H4 (cell line): ENCODE measurements around the gene MTARC2. TPM values are rescaled to one million over a fixed set of nuclear protein-coding genes. Genes with fewer than 3 reads are reported as not detected.
A peak's percentile ranks its signal among the peaks of the same experiment; 100 is the strongest.

Experiments
- DNase-seq: peaks from one replicate; pipeline ENCODE4 v3.0.0-alpha.2; 2015; ENCODE audit warnings: low spot score
- total RNA-seq: library from RNA; depleted of rRNA; stranded (reverse); fragments of >200 nt; shearing (Covaris generic); gene quantifications from 2 replicates; pipeline ENCODE4 v1.2.3, GENCODE V29; 2014

Gene MTARC2
- total RNA-seq, 1 experiment from 2014 or later, result 0.41 TPM

DNA sequence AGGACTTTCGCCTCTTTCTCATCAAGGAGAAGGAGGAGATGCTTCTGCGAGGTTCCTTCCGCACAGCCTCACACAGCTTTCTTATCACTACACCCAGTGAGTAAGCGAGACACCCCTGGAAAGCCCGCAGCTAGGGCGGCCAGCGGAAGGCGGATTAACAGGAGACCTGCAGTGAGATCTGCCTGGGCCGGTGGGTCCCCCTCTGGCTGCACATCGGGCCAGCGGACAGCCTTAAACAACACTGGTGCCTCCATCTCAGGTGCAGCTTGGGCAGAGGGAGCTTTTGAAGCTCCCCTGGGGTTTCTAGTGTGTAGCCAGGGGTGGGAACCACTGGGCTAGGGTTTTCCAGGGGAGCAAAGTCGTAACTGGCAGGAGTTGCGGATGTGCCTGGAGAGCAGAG, 21.1 kb downstream of the MTARC2 start:
- DNase-seq, result no peak

DNA sequence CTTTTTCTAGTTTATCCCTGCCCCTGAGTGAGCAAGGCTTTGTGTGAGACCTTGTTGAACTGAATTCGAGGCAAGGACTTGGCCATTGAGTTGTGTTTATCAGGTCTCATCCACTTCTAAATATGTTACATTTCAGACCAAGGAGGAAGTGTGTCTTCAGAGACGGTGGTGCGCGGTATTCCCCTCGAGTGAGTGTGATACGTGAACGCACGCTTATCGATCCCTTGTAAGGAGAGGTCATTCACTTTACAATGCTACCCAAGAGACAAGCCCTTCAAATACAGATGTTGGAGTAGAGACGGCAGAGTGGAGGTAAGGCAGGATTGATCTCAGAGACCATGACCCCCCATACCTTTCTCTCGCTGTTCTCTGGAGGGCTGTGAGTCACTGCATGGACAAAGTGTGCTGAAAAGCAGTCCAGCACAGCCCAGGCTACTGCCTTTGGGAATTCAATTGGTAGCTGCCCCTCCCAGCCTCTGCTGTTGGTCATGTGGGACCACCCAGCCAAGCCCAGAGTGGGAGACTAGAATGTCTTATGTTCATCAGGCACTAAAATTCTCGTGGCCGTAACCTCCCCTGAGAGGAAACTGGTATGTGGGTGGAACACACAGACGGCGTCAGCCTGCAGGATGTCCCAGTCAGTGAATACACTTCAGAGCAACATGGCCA, 22.3 kb downstream of the MTARC2 start:
- DNase-seq, result no peak

DNA sequence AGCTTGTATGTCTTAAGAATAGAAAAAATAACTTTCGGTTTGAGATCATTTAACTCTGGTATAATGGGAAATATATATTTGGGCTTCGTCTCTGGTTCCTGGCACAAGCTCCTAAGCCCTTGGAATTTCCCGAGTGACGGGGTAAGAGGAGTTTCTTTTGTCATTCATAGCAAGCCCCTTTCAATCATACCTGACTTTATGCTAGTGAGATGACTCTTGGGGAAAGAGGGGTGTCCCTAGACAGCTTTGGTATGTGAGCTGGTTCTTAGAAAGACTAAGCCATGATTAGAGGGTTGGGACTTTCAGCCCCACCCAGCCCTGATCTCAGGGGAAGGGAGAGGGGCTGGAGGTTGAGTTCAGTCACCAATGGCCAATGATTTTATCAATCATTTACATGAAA, 24.7 kb downstream of the MTARC2 start:
- DNase-seq, result no peak

DNA sequence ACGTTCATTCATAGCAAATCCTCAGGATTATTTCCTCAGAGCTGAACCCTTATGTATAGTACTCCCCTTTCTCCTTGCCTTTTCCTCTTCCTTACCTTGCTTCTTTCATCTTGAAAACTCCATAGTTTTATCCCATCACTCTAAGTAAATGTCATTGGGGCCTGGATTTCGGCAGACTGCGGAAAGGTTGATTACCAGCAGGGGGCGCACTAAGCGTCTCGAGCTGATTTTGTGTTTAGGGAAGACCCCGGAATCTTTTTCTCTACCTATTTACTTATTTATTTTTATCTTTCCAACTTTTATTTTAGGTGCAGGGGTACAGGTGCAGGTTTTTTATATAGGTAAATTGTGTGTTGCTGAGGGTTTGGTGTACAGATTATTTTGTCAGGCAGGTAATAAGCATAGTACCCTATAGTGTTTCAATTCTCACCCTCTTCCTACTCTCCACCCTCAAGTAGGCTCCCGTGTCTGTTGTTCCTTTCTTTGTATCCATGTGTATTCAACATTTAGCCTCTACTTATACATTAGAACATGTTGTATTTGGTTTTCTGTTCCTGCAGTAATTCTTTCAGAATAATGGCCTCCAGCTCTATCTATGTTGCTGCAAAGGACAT, 27.2 kb downstream of the MTARC2 start:
- DNase-seq, result no peak

- no peak for DNase-seq
Observed at GRCh38 chr1:220776254-220776653, 28.1 kb downstream of the MTARC2 start.

DNA sequence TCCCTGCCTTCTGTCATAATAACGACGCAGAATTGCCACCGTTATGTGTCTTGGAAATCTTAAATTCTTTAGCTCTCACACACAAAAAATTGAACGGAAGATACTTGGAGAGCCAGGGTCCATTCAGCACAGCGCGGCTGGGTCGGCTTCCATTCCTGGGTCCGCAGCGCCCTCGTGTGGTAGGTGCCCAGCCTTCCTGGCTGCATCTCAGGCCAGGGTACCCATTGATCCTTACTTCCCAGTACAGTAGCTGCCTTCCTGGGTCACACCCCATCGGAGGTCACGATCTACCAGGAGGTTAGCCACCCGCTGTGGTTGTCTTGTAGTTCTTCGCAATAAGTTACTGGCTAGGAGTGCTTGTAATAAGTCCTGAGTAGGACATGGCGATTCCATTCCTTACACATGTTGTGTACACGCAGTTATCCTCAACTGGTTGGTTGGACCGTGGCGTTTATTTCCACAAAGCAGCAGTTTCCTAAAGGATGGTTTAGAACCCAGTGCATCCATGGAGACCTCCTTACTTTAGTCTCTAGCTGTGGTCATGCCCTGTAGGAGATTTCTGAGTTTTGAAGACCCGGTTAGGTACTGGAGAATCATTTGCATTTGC, 28.7 kb downstream of the MTARC2 start:
- DNase-seq, result peak; percentile 62

GRCh38 chr1:220783453-220783852, 35.3 kb downstream of the MTARC2 start:
- no peak for DNase-seq

GRCh38 chr1:220784751-220785150, 36.6 kb downstream of the MTARC2 start:
- no peak for DNase-seq

GRCh38 chr1:220785166-220786056, 37.3 kb downstream of the MTARC2 start:
- no peak for DNase-seq

- no peak for DNase-seq
Observed at GRCh38 chr1:220786057-220786336, 37.9 kb downstream of the MTARC2 start.

DNA sequence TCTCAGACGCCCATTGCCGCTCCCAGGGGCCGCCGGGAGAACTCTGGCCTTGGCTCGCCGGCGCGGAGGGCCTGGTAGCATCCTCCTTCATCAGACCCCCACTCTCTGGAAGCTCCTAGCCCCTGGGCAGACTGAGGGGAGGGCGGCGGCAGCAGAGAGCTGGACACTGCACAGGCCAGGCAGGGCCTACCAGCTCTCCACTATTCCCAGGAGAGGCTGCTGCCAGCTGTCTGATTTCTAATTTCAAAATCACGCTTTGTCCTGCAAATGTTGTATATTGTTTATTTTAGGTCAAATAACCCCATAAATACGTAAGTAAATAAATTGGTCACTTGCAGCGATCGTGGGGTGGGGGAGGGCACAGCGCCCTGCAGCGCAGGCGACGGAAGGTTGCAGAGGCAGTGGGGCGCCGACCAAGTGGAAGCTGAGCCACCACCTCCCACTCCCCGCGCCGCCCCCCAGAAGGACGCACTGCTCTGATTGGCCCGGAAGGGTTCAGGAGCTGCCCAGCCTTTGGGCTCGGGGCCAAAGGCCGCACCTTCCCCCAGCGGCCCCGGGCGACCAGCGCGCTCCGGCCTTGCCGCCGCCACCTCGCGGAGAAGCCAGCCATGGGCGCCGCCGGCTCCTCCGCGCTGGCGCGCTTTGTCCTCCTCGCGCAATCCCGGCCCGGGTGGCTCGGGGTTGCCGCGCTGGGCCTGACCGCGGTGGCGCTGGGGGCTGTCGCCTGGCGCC, 38.4 kb downstream of the MTARC2 start, which contains the start of gene MTARC1:
MTARC1 (plus strand) TSS at position 577 of the 732 bp plus-strand sequence; CDS start at position 609, 32 bp downstream.
- no peak for DNase-seq

- DNase-seq, result no peak
Observed at GRCh38 chr1:220787069-220787619, 39.0 kb downstream of the MTARC2 start.

DNA sequence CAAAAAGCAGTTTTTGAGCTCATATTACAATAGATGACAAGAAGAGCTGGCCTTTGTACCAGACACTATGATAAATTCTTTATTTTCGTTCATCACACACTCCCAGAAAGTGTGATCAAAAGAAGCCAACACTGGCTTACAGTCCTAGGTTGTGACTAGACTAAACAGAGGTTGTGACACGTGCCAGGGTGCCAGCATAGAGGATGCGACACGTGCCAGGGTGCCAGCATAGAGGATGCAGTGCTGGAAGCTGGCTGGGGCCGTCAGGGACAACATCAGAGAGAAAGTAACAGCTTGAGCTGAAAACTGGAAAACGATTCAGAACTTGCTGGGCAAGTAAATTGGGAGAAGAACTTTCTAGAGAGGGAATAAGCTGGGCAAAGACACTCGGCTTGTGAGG, 40.8 kb downstream of the MTARC2 start:
- DNase-seq, result no peak

DNA sequence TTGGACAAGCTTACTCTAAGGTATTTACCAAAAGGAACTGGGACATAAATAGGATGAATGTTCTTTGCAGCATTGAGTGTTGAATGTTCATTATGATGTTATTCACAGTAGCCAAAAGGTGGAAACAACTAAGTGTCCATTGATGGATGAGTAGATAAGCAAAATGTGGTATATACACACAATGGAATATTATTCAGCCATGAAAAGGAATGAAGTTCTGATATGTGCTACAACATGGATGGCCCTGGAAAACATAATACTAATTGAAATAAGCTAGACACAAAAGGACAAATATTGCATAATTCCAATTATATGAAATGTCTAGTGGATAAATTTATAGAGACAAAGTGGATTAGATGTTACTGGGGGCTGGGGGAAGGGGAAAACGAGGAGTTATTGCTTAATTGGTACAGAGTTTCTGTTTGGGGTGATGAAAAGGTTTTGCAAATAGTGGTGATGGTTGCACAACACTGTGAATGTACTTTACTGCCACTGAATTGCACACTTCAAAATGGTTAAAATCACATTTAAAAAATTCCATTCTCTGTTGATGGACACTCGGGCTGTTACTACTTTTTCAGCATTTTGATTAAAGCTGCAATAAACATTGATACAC, 41.5 kb downstream of the MTARC2 start:
- no peak for DNase-seq

- DNase-seq, result no peak
Observed at GRCh38 chr1:220791285-220791684, 43.2 kb downstream of the MTARC2 start.

GRCh38 chr1:220791956-220792355, 43.8 kb downstream of the MTARC2 start:
- DNase-seq, result no peak

DNA sequence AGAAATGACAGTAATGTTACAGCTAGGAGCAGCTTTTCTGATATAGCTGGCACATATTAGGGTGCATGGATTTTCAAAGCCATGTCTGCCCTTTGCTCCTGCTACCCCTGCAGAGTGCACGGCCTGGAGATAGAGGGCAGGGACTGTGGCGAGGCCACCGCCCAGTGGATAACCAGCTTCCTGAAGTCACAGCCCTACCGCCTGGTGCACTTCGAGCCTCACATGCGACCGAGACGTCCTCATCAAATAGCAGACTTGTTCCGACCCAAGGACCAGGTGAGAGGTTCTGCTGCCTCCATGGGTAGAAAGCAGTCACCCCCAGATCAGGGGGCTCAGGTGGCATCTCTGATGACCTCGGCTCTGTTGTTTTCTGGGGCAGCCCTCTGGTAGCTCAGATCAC, 48.4 kb downstream of the MTARC2 start:
- no peak for DNase-seq

DNA sequence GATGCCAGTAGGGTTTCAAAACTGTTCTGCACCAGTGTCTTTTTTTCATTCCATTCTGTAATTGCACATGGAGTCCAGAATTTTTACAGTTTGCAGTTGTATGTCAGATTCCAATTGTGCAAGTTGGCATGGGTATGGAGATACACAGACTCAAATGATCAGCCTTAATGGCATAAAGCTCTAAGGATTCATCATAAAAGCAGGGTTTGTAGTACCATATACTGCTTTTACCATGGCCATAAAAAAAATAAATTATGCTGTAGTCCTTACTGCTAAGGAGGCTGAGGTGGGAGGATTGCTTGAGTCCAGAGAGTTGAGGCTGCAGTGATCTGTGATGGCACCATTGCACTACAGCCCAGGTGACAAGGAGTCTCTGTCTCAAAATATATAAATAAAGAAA, 48.9 kb downstream of the MTARC2 start:
- no peak for DNase-seq

DNA sequence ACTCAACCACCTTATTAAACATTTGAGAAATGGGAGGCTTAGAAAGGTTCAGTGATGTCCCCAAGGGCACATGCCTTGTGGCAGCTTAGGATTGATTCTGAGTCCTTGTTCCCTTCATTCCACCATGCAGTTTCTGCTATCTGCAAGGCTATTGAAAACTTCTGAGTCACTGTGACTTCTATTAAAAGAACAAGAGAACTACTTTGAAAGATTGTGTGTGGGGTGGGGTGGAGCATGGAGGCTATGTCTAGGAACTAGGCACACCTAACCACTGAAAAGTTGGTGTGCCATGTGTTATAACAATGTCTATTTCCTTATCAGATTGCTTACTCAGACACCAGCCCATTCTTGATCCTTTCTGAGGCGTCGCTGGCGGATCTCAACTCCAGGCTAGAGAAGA, 49.4 kb downstream of the MTARC2 start:
- DNase-seq, result no peak

DNA sequence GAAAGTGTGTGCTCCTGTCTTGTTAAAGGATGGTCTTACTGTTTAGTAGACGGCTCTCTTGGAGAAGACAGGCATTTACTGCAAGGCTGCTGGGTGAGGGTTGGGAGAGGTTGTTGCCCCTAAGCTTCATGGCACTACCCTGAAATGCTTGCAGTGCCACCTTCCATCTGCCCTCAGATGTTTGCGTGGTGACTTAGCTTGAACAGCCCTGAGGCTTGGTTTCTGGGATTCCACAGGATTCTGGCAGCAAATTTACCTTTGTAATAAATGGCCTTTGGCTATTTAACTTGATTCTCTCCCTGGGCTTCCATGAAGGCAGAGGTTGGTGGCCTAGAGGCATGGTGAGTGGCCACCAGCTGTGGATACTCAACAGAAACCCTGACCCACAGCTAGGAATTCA, 50.2 kb downstream of the MTARC2 start:
- DNase-seq, result no peak

DNA sequence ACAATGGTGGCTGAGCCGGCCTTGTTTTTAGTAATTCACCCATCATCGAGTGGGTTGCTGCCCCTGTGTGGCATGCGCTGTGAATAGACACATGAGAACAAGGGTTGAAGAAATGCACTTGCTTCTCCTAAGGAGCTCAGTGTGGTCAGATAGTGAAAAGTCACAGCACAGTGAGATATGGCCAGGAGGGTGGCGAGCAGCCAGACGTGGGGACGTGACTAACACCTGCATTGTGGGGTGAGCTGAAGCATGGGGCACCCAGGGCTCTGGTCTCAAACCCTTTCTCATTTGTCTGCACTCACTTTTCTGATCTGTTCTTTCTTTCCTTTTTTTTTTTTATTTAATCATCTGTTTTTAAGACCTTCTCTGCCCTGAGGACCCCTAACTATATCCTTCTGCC, 52.1 kb downstream of the MTARC2 start:
- DNase-seq, result no peak
